NB4 (cell line): ENCODE measurements around the gene ADGRB2.

Experiments used
- DNase-seq: peaks from one replicate; pipeline ENCODE4 v3.0.0; 2010; ENCODE audit warnings: low read depth
- H3K4me3 ChIP-seq: one replicate; pipeline ENCODE4 v1.5.1; 2011; ENCODE audit warnings: mild to moderate bottlenecking, low read depth, low read length, moderate library complexity
- CTCF ChIP-seq: IDR thresholded peaks from one replicate; pipeline ENCODE4 v1.5.1; 2012; ENCODE audit warnings: low read depth, low read length
- MYC ChIP-seq: IDR thresholded peaks from 2 replicates; pipeline ENCODE4 v1.6.1; 2011; ENCODE audit warnings: low read depth, low read length
- POLR2A ChIP-seq: IDR thresholded peaks from 2 replicates; pipeline ENCODE4 v1.6.1; 2011; ENCODE audit warnings: mild to moderate bottlenecking; ENCODE audit not compliant: insufficient read length; ENCODE audit errors: extremely low read depth
- TF ChIP-seq, protein P1 (sequence below): IDR thresholded peaks from 2 replicates; pipeline ENCODE4 v1.6.1; 2011; ENCODE audit warnings: low read depth, low read length

Gene ADGRB2

DNA sequence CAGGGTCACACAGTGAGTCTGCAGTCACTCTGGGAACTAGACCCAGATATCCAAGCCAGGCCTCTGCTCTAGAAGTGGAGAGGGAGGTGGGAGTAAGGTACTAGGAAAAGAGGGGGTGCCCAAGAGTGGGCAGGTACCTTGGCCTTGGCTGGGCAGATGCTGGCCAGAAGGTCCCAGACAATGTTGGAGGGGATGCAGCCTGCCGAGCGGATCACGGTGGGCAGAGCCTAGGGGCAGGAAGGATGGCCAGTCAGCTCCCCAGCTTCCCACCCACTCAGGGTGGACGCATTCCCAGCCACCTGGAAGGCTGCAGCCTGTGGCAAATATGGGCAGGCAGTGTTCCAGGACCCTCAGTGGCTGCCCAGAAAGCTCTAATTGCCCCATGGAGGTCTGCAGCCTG, 28.4 kb upstream of the ADGRB2 start:
- TF ChIP-seq POLR2A = no peak
- TF ChIP-seq, protein P1, sequence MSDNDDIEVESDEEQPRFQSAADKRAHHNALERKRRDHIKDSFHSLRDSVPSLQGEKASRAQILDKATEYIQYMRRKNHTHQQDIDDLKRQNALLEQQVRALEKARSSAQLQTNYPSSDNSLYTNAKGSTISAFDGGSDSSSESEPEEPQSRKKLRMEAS = no peak
- TF ChIP-seq MYC = no peak
- no peak for TF ChIP-seq CTCF
- no peak overlapping the region for H3K4me3 ChIP-seq
- no peak for DNase-seq

DNA sequence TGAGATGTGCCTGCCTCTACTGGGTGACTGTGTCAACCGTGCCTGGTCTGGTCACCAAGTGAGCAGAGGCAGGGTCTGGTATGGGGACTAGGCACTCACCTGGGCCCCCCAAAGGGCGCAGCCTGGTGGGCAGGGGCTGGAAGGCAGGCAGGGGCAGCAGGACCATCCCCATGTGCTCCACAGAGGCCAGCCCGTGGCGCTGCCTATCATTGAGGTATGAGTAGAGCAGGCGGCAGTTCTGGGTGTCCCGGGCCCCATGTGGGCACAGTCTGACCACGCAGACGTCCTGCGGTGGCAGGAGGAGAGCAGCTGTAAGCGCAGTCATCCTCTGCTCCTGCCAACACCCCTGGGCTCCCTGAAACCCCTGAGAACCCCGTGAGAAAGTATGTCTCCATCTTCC, 28.0 kb upstream of the ADGRB2 start:
- H3K4me3 ChIP-seq = no peak overlapping the region
- no peak for DNase-seq
- TF ChIP-seq MYC = no peak
- TF ChIP-seq, protein P1 = no peak
- TF ChIP-seq POLR2A = no peak
- no peak for TF ChIP-seq CTCF

DNA sequence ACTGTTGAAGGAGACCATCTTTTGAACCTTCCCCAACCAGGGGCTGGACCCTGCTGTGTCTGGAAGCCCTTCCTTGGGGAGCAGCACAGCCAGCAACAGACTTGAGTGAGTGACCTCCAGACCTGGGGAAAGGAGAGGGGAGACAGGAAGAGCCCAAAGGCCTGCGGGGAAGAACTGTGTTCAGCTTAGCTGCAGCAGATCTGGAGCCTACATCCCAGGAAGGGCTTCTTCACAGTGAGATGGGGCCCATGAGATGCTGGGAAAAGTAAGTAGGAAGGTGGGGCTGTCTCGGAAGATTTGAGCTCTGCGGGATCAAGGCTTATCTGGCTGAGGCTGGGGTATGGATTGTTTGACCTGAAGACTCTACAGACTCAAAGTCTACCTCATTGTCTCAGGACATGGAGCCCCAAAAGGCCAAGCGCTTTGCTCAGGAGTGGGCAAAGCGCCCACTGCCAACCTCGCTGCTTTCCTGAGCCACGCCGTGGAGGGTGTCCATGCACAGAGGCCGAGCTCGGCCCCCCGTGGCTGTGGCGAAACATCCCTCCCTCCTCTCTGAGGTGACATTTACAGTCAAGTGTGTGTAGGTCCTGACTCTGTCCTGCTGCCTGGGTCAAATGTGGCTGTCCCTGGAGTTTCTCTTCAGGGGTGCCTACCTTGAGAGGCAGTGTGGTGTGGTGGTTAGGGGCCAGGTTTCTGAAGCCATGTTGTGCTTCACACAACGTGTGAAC, 27.2 kb upstream of the ADGRB2 start:
- no peak overlapping the region for H3K4me3 ChIP-seq
- no peak for DNase-seq
- TF ChIP-seq POLR2A = no peak
- TF ChIP-seq, protein P1 = no peak
- no peak for TF ChIP-seq CTCF
- no peak for TF ChIP-seq MYC

DNA sequence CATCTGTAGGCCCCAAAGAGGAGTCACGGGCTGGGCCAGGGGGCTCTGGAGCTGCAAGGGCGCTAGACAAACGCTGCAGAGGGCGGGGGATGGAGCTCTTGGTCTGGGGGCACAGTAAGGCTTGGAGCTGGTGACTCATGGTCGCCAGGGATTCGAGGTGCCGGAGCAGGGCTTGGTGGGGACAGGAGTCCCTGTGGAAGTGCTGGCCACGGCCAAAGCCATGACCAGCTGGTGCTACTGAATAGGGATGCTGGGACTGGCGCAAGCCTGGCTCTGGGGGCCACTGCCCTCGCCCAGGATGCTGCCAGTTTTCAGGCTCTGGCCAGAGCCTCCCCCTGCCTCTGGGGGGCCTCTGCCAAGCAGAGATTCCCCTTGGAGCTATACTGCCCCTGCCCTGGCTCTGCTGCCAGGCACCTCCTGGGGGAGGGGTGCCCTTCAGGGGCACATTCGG, 26.5 kb upstream of the ADGRB2 start:
- H3K4me3 ChIP-seq = no peak overlapping the region
- TF ChIP-seq MYC = no peak
- TF ChIP-seq, protein P1 = no peak
- no peak for TF ChIP-seq CTCF
- no peak for TF ChIP-seq POLR2A
- DNase-seq = no peak

DNA sequence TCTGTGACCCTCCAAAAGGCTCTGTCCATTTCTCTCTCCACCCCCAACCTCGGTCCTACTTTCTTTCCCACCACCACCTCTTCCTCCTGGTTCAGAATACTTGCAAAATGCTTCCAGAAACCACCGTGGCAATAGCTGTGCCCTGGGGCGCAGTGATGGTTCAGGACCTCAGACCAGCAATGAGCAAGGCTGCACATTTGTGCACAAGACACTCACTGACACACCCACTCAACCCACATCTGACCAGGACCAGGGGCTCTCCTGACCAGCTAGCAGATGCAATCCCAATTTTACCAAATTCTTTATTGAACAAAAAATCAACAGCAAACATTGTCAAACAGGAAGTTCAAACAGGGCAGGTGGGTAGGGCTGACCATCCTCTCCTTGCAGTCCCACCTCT, 26.0 kb upstream of the ADGRB2 start:
- no peak overlapping the region for H3K4me3 ChIP-seq
- no peak for TF ChIP-seq POLR2A
- TF ChIP-seq, protein P1 = no peak
- TF ChIP-seq MYC = no peak
- TF ChIP-seq CTCF = no peak
- DNase-seq = no peak
